ENCODE data around the gene AAK1.
A peak's percentile ranks its signal among the peaks of the same experiment; 100 is the strongest.

DNA sequence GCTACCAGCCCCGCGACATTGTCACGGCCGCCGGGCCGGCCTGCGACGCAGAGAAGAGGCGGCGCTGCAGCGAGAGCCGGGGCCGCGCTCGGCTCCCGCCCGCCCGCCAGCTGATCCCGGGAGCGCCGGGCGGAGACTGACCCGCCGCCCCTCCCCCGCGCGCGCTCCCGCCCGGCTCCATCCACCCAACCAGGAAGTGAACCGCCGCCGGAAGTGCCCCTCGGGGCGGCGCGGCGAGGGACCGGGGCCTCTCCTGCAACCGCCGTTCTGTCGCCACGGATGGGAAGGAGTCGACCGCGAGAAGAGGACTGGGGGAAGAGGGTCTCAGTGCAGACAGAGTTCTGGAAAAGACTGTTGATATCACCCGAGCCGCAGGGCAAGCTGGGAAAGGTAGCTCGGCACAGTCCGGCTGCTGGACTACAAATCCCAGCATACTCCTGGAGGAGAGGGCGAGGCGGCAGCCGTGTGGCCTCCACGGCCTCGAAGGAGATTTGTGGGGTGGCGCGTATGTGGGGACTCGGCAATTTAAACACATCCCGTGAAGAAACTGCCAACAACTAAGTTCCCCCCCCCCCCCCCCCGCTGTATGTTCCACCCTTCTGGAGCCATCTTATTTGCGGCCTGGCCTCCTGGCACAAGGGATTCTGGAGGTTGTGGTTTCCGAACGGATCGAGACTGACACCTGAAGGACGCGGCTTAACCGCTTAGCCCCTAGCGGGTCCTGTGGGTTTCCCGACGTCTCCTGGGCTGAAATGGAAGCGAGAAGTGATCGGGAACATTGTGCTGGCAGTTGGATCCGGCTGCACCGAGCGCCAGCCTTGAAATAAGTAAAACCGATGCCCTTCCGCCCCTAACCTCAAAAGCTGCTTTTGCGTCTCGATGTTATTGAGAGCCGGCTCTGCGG is at the start of gene AAK1:
- TF ChIP-seq, protein P1, sequence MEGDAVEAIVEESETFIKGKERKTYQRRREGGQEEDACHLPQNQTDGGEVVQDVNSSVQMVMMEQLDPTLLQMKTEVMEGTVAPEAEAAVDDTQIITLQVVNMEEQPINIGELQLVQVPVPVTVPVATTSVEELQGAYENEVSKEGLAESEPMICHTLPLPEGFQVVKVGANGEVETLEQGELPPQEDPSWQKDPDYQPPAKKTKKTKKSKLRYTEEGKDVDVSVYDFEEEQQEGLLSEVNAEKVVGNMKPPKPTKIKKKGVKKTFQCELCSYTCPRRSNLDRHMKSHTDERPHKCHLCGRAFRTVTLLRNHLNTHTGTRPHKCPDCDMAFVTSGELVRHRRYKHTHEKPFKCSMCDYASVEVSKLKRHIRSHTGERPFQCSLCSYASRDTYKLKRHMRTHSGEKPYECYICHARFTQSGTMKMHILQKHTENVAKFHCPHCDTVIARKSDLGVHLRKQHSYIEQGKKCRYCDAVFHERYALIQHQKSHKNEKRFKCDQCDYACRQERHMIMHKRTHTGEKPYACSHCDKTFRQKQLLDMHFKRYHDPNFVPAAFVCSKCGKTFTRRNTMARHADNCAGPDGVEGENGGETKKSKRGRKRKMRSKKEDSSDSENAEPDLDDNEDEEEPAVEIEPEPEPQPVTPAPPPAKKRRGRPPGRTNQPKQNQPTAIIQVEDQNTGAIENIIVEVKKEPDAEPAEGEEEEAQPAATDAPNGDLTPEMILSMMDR (IDR thresholded peaks at IDR 0.05), result peak in 2 of 4 experiments; percentile 14 to 15
- peak; percentile 81 for TF ChIP-seq POLR2A (IDR thresholded peaks at IDR 0.05)

Measured in prostate gland (tissue), 2 donors.